MCF 10A (cell line): ENCODE measurements around the gene SMARCE1. TPM values are rescaled to one million over a fixed set of nuclear protein-coding genes. Genes with fewer than 3 reads are reported as not detected.

Experiments used
- BruUV-seq: library from RNA; stranded (reverse); fragments of 400-500 nt; replicated peaks from 2 replicates; lab custom pipeline; 2021; lab: Mats Ljungman, UMichigan
- CTCF ChIA-PET: fragments of 300-600 bp; sonication (Branson Sonifier 250); formaldehyde crosslinking; extraction: SDS; loops from one replicate; lab custom pipeline; 2021; ENCODE audit warnings: antibody characterized with exemption, inconsistent platforms; lab: Yijun Ruan, JAX
- POLR2A ChIA-PET: fragments of 300-600, 350-650 bp; sonication (Branson Sonifier 250); formaldehyde crosslinking; extraction: SDS; loops from one replicate; lab custom pipeline; 2020; ENCODE audit warnings: antibody characterized with exemption, inconsistent platforms; lab: Yijun Ruan, JAX
- DNase-seq: peaks from one replicate; pipeline ENCODE4 v3.0.0-alpha.2; 2018; ENCODE audit not compliant: unreplicated experiment
- H3K27ac Mint-ChIP-seq: one replicate; pipeline ENCODE4 v1.8.0; 2022; ENCODE audit warnings: mild to moderate bottlenecking, low read depth, mixed read lengths; ENCODE audit not compliant: unreplicated experiment
- H3K27me3 Mint-ChIP-seq: one replicate; pipeline ENCODE4 v1.8.0; 2022; ENCODE audit warnings: mixed read lengths; ENCODE audit not compliant: insufficient read depth, unreplicated experiment
- H3K36me3 Mint-ChIP-seq: one replicate; pipeline ENCODE4 v1.8.0; 2022; ENCODE audit warnings: mild to moderate bottlenecking, moderate library complexity, mixed read lengths; ENCODE audit not compliant: insufficient read depth, unreplicated experiment
- H3K4me1 Mint-ChIP-seq: one replicate; pipeline ENCODE4 v1.8.0; 2022; ENCODE audit warnings: mixed read lengths; ENCODE audit not compliant: insufficient read depth, unreplicated experiment
- H3K4me3 Mint-ChIP-seq: one replicate; pipeline ENCODE4 v1.8.0; 2022; ENCODE audit warnings: mild to moderate bottlenecking, moderate library complexity, mixed read lengths; ENCODE audit not compliant: unreplicated experiment
- H3K9me3 Mint-ChIP-seq: one replicate; pipeline ENCODE4 v1.8.0; 2022; ENCODE audit warnings: mixed read lengths; ENCODE audit not compliant: unreplicated experiment
- CTCF ChIP-seq: fragments of 200-600 bp; IDR thresholded peaks from one replicate; pipeline ENCODE4 v1.8.0; 2022; ENCODE audit warnings: antibody characterized with exemption, mild to moderate bottlenecking; ENCODE audit not compliant: unreplicated experiment
- intact Hi-C: fragments of 100-400 bp; cut with micrococcal nuclease; formaldehyde crosslinking; loops from 2 replicates; pipeline ENCODE4 v1.14.1; 2022
- total RNA-seq: library from RNA; stranded (reverse); gene quantifications from 2 replicates; pipeline ENCODE4 v1.2.3, GENCODE V29; 2022

Gene SMARCE1
- total RNA-seq, 1 experiment from 2014 or later = 128 TPM

- Mint-ChIP-seq H3K4me1 (no peaks in the 10 kb centered on the region), H3K9me3 (no peaks in the 10 kb centered on the region), H3K36me3 (peaks cover 6% of the 10 kb centered on the region), H3K27me3 (peaks cover 32% of the 10 kb centered on the region), H3K27ac (no peak overlapping the region), H3K4me3 (no peak overlapping the region)
- intact Hi-C loops = no loop called here
- BruUV-seq = no TSS peak
- ChIA-PET CTCF (interaction anchor here (0.6 to 4.6 kb wide), 4 partner anchors 16 to 522 kb away, joined by 3 to 68 read pairs (median 4); no protein-coding TSS in a partner anchor), POLR2A (interaction anchor here (0.7 kb wide), 1 partner anchor 396 kb away, joined by 3 read pairs; no protein-coding TSS in a partner anchor)
- no peak for DNase-seq
- TF ChIP-seq CTCF = no peak
Measured at GRCh38 chr17:40617678-40618240, 29.9 kb downstream of the SMARCE1 start.

- BruUV-seq = no TSS peak
- intact Hi-C loops = no loop called here
- no peak for TF ChIP-seq CTCF
- Mint-ChIP-seq H3K4me3 (no peak overlapping the region), H3K36me3 (peaks cover 6% of the 10 kb centered on the region), H3K4me1 (no peaks in the 10 kb centered on the region), H3K27ac (no peak overlapping the region), H3K27me3 (peaks cover 43% of the 10 kb centered on the region), H3K9me3 (no peaks in the 10 kb centered on the region)
- CTCF ChIA-PET = interaction anchor here (0.5 to 4.6 kb wide), 7 partner anchors 8 to 1031 kb away, joined by 3 to 68 read pairs (median 5); no protein-coding TSS in a partner anchor
- DNase-seq = no peak
- POLR2A ChIA-PET = interaction anchor here (0.6 kb wide), 1 partner anchor 75 kb away, joined by 3 read pairs; no protein-coding TSS in a partner anchor
Measured at GRCh38 chr17:40616592-40616991, 31.0 kb downstream of the SMARCE1 start.

- no peak for TF ChIP-seq CTCF
- Mint-ChIP-seq H3K27ac (no peak overlapping the region), H3K4me1 (no peaks in the 10 kb centered on the region), H3K27me3 (peaks cover 50% of the 10 kb centered on the region), H3K36me3 (peaks cover 6% of the 10 kb centered on the region), H3K4me3 (no peak overlapping the region), H3K9me3 (no peaks in the 10 kb centered on the region)
- ChIA-PET POLR2A (interaction anchor here (0.6 to 1.1 kb wide), 3 partner anchors 11 to 176 kb away, joined by 3 to 7 read pairs (median 4); partner anchors contain the start of gene SMARCE1), CTCF (interaction anchor here (0.5 to 4.6 kb wide), 18 partner anchors 9 to 557 kb away, joined by 3 to 68 read pairs (median 4); no protein-coding TSS in a partner anchor)
- DNase-seq = no peak
- intact Hi-C loops = loop anchor here (1.0 to 2.0 kb wide), 2 partner anchors 103 to 176 kb away; no protein-coding TSS in a partner anchor
- no TSS peak for BruUV-seq
Measured at GRCh38 chr17:40615841-40616476, 31.7 kb downstream of the SMARCE1 start.
